A549 treated with ZK216348 at 1 μM for 4 hours (cell line): ENCODE results near the gene SRPK2. TPM values are rescaled to one million over a fixed set of nuclear protein-coding genes. Genes with fewer than 3 reads are reported as not detected.

Source experiments
- total RNA-seq: library from RNA; stranded (reverse); fragments of 200-300 nt; extraction: Qiagen RNA extraction; gene quantifications from 5 replicates; pipeline ENCODE4 v1.2.3, GENCODE V29; 2022; ENCODE audit warnings: low read depth

SRPK2 gene
- total RNA-seq: 29.8 to 39.4 TPM (median 36.4 TPM) in 5 replicates

DNA sequence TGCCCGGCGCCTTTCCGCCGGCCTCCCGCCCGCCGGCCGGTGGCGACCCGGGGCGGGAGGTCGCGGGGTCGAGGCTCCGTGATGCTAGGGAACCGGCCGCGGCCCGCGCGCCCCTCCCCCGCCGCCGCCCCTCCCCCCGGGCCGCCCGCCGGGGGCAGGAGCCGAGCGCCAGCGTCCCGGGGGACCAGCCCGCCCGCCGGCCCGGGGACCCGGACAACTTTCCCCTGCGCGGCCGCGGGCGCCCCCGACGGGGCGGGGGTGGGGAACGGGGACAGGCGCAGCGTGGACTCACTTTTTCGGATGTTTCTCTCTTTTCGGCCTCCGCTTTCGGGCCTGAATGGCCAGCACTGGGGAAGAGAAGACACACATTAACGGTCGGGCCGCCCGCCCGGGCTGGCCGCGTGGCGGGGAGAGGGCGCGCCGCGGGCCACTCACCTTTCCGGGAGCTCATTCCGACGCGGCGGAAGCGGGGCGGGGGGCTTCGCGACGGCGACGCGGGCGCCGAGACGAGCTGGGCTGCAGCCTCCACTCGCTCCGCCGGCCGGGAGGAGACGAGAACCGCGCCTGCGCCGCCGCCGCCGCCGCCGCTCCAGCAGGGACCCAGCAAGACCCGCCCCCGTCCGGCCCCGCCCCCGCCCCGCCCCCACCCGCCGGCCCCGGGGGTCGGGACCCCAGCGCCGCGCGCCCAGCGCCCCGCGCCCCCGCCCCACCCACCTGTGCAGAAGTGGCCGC, at the start of gene SRPK2:
TSS of gene SRPK2 (minus strand) at position 566 of the 732 bp plus-strand sequence.

Other genes with a start within 250 kb of the SRPK2 start
- 24.1 to 32.3 TPM (median 25.7 TPM) in 5 replicates for gene PUS7, start 133.3 kb upstream of the SRPK2 start, total RNA-seq
- 14.0 to 16.5 TPM (median 15.8 TPM) in 5 replicates for gene RINT1, start 143.3 kb upstream of the SRPK2 start, total RNA-seq
- 1.7 to 5.2 TPM (median 2.5 TPM) in 5 replicates for gene EFCAB10, start 192.6 kb upstream of the SRPK2 start, total RNA-seq